GM18951 (cell line): ENCODE data around the gene MAP4K5.
"Not testable (repeated sequence)": the region's sequence is repeated elsewhere in the genome, so short reads cannot be mapped to it uniquely, and the experiment has no call there.

Experiments
- POLR2A ChIP-seq: IDR thresholded peaks from 4 replicates; pipeline ENCODE4 v1.6.1; 2011; ENCODE audit warnings: mild to moderate bottlenecking; ENCODE audit not compliant: insufficient read length, insufficient read depth; ENCODE audit errors: extremely low read depth
- in situ Hi-C: fragments of 300-500 bp; cut with MboI; formaldehyde crosslinking; loops from one replicate; pipeline ENCODE4 v1.12.0; 2022; ENCODE audit warnings: low sequenced_read_pairs, mixed read lengths, inconsistent platforms; ENCODE audit not compliant: unreplicated experiment

The MAP4K5 gene

DNA sequence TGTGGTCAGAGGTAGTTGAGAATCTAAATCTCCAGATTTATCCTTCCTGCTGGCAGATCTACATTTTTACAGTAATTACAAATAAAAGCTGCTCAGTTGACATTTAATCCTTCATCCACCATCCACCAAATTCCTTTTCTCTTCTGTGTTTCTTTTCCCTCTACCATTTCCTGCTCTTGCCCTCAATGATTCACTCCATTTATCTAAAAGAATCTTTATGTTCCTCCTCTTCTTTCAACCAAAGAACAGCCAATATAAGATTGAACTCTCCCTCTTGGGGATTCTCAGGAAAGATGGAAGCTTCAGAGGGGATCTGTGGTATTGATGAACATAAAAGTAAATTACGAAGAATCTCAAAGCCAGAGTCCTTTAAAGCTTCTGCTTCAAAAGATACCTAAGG is 4.4 kb downstream of the MAP4K5 start:
- in situ Hi-C loops = loop anchor here (10.0 to 25.0 kb wide), 2 partner anchors 183 to 666 kb away; partner anchors contain the start of gene NEMF
- no peak for TF ChIP-seq POLR2A

DNA sequence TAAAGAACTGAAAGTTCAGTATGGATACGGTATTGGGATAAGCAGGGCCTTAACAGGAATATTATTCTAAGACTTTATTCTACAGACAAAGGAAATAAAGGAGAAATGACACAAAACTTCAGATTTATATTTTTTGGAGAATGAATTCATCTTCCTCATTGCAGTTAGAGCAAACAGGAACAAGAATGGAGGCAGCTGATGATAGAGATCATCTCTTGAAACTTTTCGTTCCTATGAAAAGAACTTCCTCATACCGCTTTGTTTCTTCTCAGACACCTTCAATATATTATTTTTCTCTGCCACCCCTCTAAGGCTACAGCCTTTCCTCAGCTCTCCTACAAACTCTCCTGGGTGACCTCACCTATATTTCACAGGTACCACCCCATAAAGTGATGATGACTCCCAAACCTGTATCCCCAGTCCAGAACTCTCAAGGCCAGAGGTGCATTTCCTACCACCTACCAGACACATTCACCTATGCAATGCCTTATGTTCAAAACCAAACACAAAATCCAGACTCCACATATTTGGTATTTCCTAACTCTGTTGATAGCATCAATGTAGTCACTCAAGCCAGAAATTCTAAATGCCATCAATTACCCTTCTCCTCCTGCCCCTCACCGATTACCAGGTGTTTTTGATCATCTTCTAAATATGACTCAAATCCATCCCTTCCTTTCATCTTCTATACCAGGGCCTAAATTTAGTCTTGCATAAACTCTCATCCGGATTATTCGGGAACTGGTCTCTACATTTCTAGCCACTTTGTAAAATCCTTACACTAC is 7.4 kb downstream of the MAP4K5 start:
- in situ Hi-C loops = loop anchor here (10.0 to 25.0 kb wide), 2 partner anchors 180 to 663 kb away; partner anchors contain the start of gene NEMF
- TF ChIP-seq POLR2A = no peak

DNA sequence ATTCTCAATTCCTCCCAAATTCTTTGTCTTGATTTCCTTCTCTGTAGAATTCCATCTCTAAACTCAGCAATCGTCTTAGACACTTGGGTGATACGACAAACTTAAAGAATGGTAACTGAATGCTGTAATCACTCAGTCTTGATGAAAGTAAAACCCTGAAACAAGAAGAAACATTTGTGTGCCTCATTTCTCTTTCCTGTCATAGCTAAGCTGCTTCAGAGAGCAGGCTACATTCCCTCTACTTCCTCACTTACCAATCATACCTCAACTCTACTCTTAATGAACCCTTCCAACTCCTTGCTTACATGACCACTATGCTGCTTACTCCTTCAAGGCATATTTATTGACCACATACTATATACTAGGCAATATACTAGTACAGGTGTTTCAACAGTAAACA is 8.3 kb downstream of the MAP4K5 start:
- TF ChIP-seq POLR2A = no peak
- in situ Hi-C loops = loop anchor here (10.0 kb wide), 1 partner anchor 179 kb away; no protein-coding TSS in a partner anchor

DNA sequence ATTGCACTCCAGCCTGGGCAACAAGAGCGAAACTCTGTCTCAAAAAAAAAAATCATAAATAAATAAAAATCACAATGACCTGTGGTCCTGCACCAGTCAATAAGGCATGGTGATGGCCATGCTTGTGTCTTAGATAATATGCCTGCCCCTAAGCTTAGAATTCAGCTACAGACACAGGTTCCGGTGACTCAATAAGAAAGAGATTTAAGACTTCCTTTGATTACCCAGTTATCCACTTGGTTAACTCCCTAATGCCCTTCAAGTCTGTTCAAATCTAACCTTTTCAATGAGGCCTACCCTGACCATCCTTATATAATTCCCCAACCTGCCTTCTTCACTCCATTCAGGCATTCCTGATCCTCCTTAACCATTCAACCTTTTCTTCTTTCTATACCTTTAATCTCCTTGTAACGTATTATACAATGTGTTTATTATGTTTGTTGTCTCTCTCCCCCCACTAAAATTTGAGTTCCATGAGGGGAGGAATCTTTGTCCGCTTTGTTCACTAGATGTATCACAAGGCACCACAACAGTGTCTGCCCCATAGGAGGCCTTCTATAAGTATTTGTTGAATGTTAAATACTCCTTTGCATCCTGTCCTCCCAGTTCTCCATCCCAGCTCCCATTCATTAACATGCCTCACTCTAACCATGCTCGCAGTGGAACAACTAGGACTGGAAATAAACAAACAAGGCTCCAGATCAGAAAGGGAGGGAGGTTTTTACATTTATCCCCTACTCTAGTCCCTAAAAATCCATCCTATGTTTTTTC is 8.9 kb downstream of the MAP4K5 start:
- no peak for TF ChIP-seq POLR2A
- in situ Hi-C loops = loop anchor here (10.0 kb wide), 1 partner anchor 179 kb away; no protein-coding TSS in a partner anchor

DNA sequence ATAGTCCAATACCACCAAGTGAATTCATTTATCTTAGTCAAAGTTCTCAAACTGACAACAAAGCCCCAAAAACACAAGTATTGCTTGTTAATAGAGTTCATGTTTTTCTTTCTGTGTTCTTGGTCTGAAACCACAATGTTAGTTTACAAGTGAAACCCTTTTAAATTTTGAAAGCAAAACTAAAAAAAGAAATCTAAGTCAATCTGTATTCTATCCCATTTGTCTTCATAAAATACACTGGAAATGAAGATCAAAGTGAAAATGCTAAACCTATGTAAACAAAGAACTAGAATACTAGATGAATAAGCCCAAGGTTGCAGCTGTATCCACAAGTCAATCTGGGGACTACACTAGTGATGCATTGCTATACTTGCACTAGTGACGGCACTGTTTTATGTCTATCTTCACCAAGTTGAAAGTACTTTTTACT is 10.4 kb downstream of the MAP4K5 start:
- in situ Hi-C loops = loop anchor here (10.0 kb wide), 1 partner anchor 177 kb away; no protein-coding TSS in a partner anchor

DNA sequence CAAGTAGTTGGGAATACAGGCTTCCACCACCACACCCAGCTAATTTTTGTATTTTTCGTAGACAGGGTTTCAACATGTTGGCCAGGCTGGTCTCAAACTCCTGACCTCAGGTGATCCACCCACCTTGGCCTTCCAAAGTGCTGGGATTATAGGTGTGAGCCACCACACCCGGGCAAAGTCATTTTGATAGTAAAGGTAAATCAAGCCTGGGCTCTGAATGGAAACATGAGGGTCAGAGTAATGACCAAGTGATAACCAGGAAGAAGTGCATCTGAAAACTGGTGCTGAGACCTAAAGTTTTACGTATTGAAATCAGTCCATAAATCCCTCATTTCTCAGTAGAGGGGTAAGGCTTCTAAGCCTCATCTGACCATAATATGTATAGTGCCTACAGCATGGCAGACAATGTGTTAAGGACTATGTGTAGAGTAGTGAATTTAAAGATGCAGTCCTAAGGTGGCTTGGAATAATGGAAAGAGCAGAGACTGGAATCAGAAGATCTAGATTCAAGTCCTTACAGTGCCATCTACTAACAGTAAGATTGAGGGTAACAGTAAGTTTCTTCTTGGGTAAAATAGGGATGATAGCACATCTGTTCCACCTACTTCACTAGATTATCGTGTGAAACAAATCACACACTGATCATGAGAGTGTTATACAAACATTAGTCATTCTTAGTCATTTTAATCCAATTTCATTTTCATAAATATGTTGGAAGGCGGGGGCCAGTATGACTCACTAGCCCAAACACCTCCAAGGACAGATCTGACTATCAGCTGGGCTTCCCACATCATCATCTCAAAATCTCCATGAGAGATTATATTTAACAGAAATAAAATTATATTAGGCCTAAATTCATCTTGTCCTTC is 11.2 kb downstream of the MAP4K5 start:
- in situ Hi-C loops = loop anchor here (10.0 kb wide), 1 partner anchor 176 kb away; no protein-coding TSS in a partner anchor
- TF ChIP-seq POLR2A = no peak

More for the DNA sequence above, 10.4 kb downstream of the MAP4K5 start:
- no peak for TF ChIP-seq POLR2A

DNA sequence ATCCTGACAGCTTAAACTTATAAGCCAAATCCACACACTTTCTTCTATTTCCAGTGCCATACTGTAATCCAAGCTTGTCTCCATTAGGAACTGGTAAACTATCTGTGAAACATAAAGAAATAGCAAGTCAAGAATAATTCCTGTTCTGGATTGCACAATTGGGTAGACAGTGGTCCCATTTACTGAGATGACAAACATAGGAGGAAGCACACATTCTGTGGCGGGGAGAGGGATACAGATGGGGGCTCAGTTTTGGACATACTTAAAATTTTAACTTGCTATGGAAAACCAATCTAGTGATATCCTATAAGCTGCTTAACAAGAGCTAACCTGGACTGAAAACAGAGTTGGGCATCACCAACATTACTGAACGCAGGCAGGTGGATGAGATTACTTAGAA is 16.3 kb downstream of the MAP4K5 start:
- in situ Hi-C loops = no loop called here

DNA sequence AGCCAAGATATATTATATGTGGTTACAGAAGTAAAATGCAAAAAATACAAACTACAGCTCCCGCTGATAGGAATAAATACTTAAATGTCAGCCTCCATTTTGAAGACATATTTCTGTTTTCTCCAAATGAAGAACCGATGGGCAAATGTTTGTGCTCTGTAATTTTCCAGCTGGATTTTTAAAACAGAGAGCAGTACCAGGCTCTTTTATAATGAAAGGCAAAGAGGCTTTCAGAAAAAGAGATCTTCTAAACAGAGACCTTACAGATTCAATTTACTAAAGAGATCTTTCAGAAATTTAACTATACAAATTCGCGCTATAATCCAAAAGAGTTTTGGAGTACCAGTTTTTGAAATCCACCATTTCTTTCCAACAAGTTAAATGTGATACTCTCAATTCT is 19.9 kb downstream of the MAP4K5 start:
- in situ Hi-C loops = no loop called here
- TF ChIP-seq POLR2A = no peak

More for the DNA sequence above, 16.3 kb downstream of the MAP4K5 start:
- no peak for TF ChIP-seq POLR2A

DNA sequence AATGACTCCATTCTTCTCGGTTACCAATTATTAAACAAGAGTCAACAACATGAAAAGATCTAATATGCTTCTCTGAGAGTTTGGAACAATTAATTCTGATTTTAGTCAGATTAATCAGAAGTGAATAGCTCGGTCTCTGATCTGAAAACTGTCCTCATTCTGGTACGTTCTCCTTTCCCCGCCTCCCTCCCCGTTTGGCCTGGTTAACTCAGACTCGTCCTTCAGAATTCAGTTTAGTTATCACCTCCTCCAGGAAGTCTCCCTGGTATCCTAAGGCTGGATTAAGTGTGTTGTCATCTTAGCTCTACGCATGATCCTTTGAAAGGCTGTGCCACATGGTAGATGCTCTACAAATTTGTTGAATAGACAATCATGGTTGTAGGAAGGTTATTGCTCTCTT is 22.2 kb downstream of the MAP4K5 start:
- no peak for TF ChIP-seq POLR2A
- in situ Hi-C loops = no loop called here

DNA sequence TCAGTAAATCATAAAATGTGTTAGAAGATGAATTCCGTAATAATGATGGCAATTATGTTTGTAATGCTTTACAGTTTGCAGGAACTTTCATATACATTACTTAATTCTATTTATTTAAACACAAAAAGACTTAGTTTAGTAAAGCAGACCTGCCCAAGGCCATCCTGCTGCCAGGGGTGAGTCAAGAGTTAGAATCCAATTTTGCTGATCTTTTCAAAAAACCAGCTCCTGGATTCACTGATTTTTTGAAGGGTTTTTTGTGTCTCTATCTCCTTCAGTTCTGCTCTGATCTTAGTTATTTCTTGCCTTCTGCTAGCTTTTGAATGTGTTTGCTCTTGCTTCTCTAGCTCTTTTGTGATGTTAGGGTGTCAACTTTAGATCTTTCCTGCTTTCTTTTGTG is 25.3 kb downstream of the MAP4K5 start:
- in situ Hi-C loops = not testable (repeated sequence)

DNA sequence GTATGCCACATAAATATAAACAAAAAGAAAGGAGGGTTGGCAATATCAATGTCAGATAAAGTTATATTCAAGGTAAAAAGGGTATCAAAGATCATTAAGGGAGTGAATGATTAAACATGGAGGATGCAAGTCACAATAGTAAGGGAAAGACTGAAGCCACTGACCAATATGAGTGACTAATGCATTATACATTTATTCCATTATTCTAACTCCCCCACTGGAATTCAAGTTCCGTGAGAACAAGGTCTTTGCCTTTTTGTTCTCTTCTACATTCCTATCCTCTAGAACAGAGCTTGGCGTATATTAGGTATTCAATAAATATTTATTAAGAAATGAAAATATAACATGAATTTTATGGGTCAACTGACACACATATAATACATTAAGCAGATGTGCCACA is 30.7 kb downstream of the MAP4K5 start:
- in situ Hi-C loops = no loop called here
- no peak for TF ChIP-seq POLR2A

DNA sequence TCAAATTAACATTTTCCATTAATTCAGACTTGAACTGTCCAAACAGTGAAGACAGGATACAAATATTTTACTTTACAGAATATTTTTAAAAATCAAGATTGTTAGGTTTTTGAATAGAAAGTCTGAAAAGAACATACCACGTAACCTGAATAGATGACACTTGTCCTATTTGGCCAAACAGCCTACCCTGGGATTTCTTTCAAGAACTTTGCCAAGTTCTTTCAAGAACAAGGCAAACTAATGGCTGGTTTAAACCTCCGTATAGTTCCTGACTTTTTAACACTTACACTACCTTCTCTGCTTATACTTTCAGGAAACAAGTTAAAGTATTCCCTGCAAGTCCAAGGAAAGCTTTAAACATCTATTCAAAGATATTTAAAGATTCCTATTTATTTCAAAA is 35.0 kb downstream of the MAP4K5 start:
- in situ Hi-C loops = no loop called here
- TF ChIP-seq POLR2A = no peak

DNA sequence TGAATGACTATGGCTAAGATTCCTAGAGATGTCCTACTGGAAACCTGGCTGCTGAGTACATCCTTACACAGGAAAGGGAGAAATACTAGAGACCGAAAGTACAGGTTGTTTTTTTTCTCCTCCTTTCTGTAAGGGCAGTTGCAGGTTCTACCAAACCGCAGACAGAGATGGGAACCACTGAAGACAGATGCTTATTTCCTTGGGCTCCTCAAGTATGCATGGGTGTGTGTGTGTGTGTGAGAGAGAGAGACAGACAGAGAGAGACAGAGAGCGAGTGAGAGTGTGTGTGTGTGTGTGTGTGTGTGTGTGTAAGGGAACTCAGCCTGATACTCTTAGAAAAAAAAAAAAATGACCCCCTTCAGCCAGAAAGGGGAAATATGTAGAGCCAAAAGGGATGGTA is 42.5 kb downstream of the MAP4K5 start:
- TF ChIP-seq POLR2A = no peak
- in situ Hi-C loops = no loop called here
